Measurements from ENCODE around the gene MTCL1. TPM values are rescaled to one million over a fixed set of nuclear protein-coding genes. Genes with fewer than 3 reads are reported as not detected.

MTCL1 gene
- total RNA-seq, 3 donors from 2014 or later (not counting 1 experiment from before 2014, with no cell fraction given), result 0.38 to 1.5 (median 0.43) TPM

DNA sequence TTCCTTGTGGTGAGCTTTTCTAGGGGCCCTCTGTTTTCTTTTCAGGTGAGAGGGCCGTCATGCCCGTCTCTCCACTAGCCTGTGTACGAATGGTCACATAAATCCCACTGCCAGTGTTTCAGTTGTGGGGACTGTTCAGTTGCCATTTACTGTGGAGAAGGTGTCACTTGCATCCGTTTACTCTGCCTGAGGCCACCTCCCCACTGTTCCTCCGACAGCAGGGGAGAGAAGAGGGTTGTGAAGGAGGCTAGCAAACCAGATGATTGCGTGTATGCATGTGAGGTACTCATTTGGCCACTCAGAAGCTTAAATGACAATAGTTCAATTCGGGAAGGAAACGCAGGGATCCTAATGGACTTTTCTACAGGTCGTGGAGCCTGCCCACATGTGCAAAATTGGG, 3.3 kb downstream of the MTCL1 start:
- DNase-seq (no peak), ATAC-seq (no peak)
- Histone ChIP-seq H3K27me3 (ENCODE audit: control insufficient read depth, insufficient read depth, low read length) (peaks cover 21% of the 10 kb centered on the region), H3K4me1 (ENCODE audit: control insufficient read depth, insufficient read depth, low read length) (peaks cover 24% of the 10 kb centered on the region), H3K4me3 (ENCODE audit: low read length) (no peak overlapping the region), H3K36me3 (ENCODE audit: control insufficient read depth, insufficient read depth, low read length) (no peaks in the 10 kb centered on the region), H3K27ac (ENCODE audit: low read length) (no peak overlapping the region), H3K9me3 (ENCODE audit: control insufficient read depth, insufficient read depth, low read length) (no peaks in the 10 kb centered on the region)
- H3K4me3 Mint-ChIP-seq, result no peak overlapping the region
- no peaks in the 10 kb centered on the region for H3K9me3 Mint-ChIP-seq
- intact Hi-C loops (cut with micrococcal nuclease), result loop anchor here (10.0 kb wide), 1 partner anchor 626 kb away; the partner anchor contains the start of gene TWSG1
- peaks cover 15 to 18% of the 10 kb centered on the region in 2 donors for H3K4me1 Mint-ChIP-seq
- no peak overlapping the region for H3K27ac Mint-ChIP-seq
- H3K27me3 Mint-ChIP-seq (ENCODE audit: low read depth in 2 of 2), result peaks cover 38 to 56% of the 10 kb centered on the region in 2 donors
- TF ChIP-seq, protein P1, sequence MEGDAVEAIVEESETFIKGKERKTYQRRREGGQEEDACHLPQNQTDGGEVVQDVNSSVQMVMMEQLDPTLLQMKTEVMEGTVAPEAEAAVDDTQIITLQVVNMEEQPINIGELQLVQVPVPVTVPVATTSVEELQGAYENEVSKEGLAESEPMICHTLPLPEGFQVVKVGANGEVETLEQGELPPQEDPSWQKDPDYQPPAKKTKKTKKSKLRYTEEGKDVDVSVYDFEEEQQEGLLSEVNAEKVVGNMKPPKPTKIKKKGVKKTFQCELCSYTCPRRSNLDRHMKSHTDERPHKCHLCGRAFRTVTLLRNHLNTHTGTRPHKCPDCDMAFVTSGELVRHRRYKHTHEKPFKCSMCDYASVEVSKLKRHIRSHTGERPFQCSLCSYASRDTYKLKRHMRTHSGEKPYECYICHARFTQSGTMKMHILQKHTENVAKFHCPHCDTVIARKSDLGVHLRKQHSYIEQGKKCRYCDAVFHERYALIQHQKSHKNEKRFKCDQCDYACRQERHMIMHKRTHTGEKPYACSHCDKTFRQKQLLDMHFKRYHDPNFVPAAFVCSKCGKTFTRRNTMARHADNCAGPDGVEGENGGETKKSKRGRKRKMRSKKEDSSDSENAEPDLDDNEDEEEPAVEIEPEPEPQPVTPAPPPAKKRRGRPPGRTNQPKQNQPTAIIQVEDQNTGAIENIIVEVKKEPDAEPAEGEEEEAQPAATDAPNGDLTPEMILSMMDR (IDR thresholded peaks at IDR 0.05), result no peak
- 89% methylated on average over 9 of the region's 9 CpGs for WGBS (ENCODE audit: insufficient coverage)
- no peaks in the 10 kb centered on the region for H3K36me3 Mint-ChIP-seq

DNA sequence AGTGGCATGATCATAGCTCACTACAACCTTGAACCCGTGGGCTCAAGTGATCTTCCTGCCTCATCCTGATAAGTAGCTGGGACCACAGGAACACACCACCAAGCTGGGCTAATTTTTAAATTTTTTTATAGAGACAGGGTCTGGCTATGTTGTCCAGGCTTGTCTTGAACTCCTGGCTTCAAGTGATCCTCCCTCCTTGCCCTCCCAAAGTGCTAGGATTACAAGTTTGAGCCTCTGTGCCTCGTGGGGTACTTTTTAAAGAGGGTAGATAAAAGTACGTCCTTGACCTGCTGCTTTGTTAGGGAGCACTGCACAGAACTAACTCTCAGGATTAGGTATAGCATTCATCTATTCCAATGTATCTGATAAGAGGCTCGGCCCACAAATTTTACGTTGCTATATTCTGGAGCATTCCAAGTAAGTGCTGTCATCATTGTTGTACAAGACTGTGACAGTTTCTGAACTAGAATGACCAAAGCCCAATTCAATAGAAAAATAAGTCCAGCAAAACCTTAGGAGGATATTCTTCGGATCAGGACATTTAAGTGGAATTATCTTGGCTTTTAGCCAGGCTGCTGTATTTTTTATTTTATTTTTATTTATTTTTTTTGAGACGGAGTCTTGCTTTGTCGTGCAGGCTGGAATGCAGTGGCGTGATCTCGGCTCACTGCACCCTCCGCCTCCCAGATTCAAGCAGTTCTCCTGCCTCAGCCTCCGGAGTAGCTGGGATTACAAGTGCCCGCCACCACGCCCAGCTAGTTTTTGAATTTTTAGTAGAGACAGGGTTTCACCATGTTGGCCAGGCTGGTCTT, 4.1 kb downstream of the MTCL1 start:
- TF ChIP-seq, protein P1 (IDR thresholded peaks at IDR 0.05), result no peak
- H3K27ac ChIP-seq (ENCODE audit: low read length), result no peak overlapping the region
- H3K27me3 Mint-ChIP-seq (ENCODE audit: low read depth in 2 of 2), result peaks cover 40 to 57% of the 10 kb centered on the region in 2 donors
- H3K36me3 ChIP-seq (ENCODE audit: control insufficient read depth, insufficient read depth, low read length), result no peaks in the 10 kb centered on the region
- no peaks in the 10 kb centered on the region for H3K36me3 Mint-ChIP-seq
- H3K4me3 Mint-ChIP-seq, result no peak overlapping the region
- 93% methylated on average over 13 of the region's 14 CpGs for WGBS (ENCODE audit: insufficient coverage)
- H3K4me3 ChIP-seq (ENCODE audit: low read length), result no peak overlapping the region
- intact Hi-C loops (cut with micrococcal nuclease), result loop anchor here (10.0 kb wide), 1 partner anchor 625 kb away; the partner anchor contains the start of gene TWSG1
- H3K4me1 Mint-ChIP-seq, result peaks cover 8 to 11% of the 10 kb centered on the region in 2 donors
- H3K27ac Mint-ChIP-seq, result no peak overlapping the region
- no peaks in the 10 kb centered on the region for H3K9me3 Mint-ChIP-seq
- no peak for ATAC-seq
- peaks cover 16% of the 10 kb centered on the region for H3K4me1 ChIP-seq (ENCODE audit: control insufficient read depth, insufficient read depth, low read length)
- no peak for DNase-seq
- H3K9me3 ChIP-seq (ENCODE audit: control insufficient read depth, insufficient read depth, low read length), result no peaks in the 10 kb centered on the region
- peaks cover 17% of the 10 kb centered on the region for H3K27me3 ChIP-seq (ENCODE audit: control insufficient read depth, insufficient read depth, low read length)

DNA sequence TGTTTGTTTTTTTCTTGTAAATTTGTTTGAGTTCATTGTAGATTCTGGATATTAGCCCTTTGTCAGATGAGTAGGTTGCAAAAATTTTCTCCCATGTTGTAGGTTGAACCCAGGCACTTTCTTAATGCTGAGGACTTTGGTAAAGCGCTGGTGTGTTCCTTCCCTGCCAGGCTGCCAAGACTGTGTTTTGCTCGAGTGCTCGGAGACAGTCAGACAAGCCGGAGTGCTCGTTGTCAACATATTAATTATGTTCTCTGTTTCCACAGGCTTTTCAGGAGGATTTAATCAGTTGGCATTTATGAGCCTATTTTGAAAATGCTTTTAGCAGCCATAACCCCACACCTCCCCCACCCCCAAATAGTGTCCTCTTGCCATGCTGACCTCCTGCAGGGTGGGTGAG, 6.4 kb downstream of the MTCL1 start:
- no peak overlapping the region for H3K4me3 Mint-ChIP-seq
- Histone ChIP-seq H3K9me3 (ENCODE audit: control insufficient read depth, insufficient read depth, low read length) (no peaks in the 10 kb centered on the region), H3K4me1 (ENCODE audit: control insufficient read depth, insufficient read depth, low read length) (peaks cover 7% of the 10 kb centered on the region), H3K27me3 (ENCODE audit: control insufficient read depth, insufficient read depth, low read length) (peaks cover 16% of the 10 kb centered on the region), H3K27ac (ENCODE audit: low read length) (no peak overlapping the region), H3K4me3 (ENCODE audit: low read length) (no peak overlapping the region), H3K36me3 (ENCODE audit: control insufficient read depth, insufficient read depth, low read length) (no peaks in the 10 kb centered on the region)
- WGBS (ENCODE audit: insufficient coverage), result 98% methylated on average over 5 of the region's 5 CpGs
- intact Hi-C loops (cut with micrococcal nuclease), result no loop called here
- TF ChIP-seq, protein P1 (IDR thresholded peaks at IDR 0.05), result no peak
- no peak overlapping the region for H3K27ac Mint-ChIP-seq
- no peaks in the 10 kb centered on the region for H3K36me3 Mint-ChIP-seq
- no peak for ATAC-seq
- H3K9me3 Mint-ChIP-seq, result no peaks in the 10 kb centered on the region
- H3K4me1 Mint-ChIP-seq, result peaks cover 4% of the 10 kb centered on the region in 2 donors
- peaks cover 43 to 76% of the 10 kb centered on the region in 2 donors for H3K27me3 Mint-ChIP-seq (ENCODE audit: low read depth in 2 of 2)
- no peak for DNase-seq

Measured in natural killer cell (primary cell).